GM20000 (cell line): Measurements from ENCODE around the gene VPS25.

Experiments used
- DNase-seq: peaks from one replicate; pipeline ENCODE4 v3.0.0; 2012; ENCODE audit warnings: low spot score
- CTCF ChIP-seq: IDR thresholded peaks from 2 replicates; pipeline ENCODE4 v1.5.1; 2012; ENCODE audit warnings: mild to moderate bottlenecking, control low read depth; ENCODE audit errors: extremely low read depth, missing control alignments

VPS25 gene

GRCh38 chr17:42797067-42798007, 24.1 kb downstream of the VPS25 start:
- TF ChIP-seq CTCF: no peak
- DNase-seq: no peak

- no peak for DNase-seq
- TF ChIP-seq CTCF: no peak
These were observed 24.7 kb downstream of the VPS25 start for GRCh38 chr17:42798011-42798382.

GRCh38 chr17:42798383-42799380, 25.4 kb downstream of the VPS25 start, which contains the start of the genes CNTD1 and COA3:
Gene CNTD1, plus strand, starts transcription at chr17:42798861. Its CDS starts 207 bp downstream, at chr17:42799068.
Gene COA3, minus strand, starts transcription at chr17:42798704. Its CDS starts 23 bp downstream, at chr17:42798681.
- TF ChIP-seq CTCF: no peak
- DNase-seq: peak; percentile 91

- no peak for TF ChIP-seq CTCF
- no peak for DNase-seq
These were observed 30.0 kb downstream of the VPS25 start for GRCh38 chr17:42803074-42803883.

- DNase-seq: no peak
- TF ChIP-seq CTCF: no peak
These were observed 31.7 kb downstream of the VPS25 start for GRCh38 chr17:42804918-42805367.

- no peak for TF ChIP-seq CTCF
- DNase-seq: no peak
These were observed 33.0 kb downstream of the VPS25 start for GRCh38 chr17:42806249-42806648.
